ENCODE results near the gene SLAIN1.
"Not testable (repeated sequence)": the region's sequence is repeated elsewhere in the genome, so short reads cannot be mapped to it uniquely, and the experiment has no call there.

SLAIN1 gene
- total RNA-seq = 37.4 to 52.2 reads per million in 2 experiments

DNA sequence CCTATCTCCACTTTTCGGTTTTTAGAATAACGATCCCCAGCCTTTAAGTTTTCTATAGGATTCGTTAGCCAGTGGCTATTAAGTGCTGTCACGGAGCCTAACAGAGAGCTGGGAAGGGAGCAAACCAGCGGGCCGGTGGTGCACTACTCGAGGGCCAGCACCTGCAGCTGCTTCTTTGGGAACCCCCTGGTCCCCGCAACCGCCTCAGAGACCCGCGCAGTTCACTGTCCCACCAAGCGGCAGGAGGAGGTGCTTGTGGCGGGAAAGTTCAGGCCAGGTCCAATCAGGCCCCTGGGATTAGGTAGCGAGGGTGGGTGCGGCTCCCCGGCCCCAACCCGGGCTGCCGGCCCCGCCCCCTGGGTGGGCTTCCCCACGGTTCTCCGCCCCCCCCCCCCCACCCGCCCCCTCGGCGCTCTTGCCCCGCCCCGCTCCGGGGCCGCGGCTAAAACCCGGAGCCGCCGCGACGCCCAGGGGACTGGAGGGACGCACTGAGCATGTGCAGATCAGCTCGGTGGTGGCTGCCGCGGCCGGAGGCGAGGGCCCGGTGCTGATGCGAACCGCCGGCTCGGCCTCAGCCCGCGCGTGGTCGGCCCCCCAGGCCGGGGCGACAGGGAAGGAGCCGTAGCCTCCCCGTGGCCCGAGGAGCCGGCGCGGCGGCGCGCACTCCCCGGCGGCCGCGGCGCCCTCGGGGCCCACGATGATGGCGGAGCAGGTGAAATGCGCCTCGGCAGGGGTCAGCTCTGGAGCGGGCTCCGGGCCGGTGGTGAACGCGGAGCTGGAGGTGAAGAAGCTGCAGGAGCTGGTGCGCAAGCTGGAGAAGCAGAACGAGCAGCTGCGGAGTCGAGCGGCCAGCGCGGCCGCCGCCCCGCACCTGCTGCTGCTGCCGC, at the start of gene SLAIN1:
TSS of gene SLAIN1 (plus strand) at position 471 of the 887 bp plus-strand sequence. CDS start at position 698, 227 bp downstream.
- peak; percentile 80 for DNase-seq (ENCODE audit: low read depth)

DNA sequence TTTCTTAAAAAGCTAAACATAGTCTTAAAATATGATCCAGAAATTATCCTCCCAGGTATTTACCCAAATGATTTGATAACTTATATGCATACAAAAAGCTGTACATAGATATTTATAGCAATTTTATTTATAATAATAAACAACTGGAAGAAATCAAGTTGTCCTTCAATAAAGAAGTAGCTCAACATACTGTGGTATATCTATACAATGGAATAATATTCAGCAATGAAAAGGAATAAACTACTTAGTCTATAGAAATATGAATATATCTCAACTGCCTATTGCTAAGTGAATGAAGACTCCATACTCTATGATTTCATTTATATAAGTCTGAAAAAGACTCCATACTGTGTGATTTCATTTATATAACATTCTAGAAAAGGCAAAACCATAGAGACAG, 47.1 kb upstream of the SLAIN1 start:
- no peak for DNase-seq (ENCODE audit: low read depth)

GRCh38 chr13:77653301-77653700, 44.2 kb upstream of the SLAIN1 start:
- no peak for DNase-seq (ENCODE audit: low read depth)

- not testable (repeated sequence) for DNase-seq (ENCODE audit: low read depth)
Observed at GRCh38 chr13:77660016-77660415, 37.5 kb upstream of the SLAIN1 start.

- DNase-seq (ENCODE audit: low read depth) = no peak
Observed at GRCh38 chr13:77660841-77661250, 36.6 kb upstream of the SLAIN1 start.

GRCh38 chr13:77662301-77662700, 35.2 kb upstream of the SLAIN1 start:
- not testable (repeated sequence) for DNase-seq (ENCODE audit: low read depth)

- not testable (repeated sequence) for DNase-seq (ENCODE audit: low read depth)
Observed at GRCh38 chr13:77662831-77663230, 34.7 kb upstream of the SLAIN1 start.

- no peak for DNase-seq (ENCODE audit: low read depth)
Observed at GRCh38 chr13:77674852-77675251, 22.6 kb upstream of the SLAIN1 start.

DNA sequence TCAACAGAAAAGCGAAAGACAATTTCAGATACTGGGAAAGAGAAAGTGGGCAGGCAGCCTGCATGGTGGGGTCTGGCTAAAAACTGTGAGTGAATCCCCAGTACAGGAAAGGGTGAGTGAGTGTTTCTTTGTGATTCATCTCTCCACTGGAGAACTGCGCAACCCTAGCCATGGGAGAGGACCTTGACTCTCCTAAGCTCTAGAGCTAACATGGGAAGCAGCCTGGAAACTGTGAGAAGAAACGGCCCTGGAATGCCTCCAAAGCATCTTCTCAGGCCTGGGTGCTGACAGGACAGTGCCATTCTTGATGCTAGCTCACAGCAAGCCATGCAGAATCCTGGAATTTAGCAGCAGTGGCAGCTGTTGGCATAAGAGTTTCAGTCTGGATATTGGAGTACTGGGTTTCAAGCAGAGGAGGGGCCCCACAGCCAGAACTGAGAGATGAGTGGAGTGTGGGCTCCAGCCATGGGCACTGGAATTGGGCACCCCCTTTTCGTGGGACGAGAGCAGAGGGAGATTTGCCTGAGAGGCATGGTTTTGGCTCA, 18.7 kb upstream of the SLAIN1 start:
- DNase-seq (ENCODE audit: low read depth) = no peak

DNA sequence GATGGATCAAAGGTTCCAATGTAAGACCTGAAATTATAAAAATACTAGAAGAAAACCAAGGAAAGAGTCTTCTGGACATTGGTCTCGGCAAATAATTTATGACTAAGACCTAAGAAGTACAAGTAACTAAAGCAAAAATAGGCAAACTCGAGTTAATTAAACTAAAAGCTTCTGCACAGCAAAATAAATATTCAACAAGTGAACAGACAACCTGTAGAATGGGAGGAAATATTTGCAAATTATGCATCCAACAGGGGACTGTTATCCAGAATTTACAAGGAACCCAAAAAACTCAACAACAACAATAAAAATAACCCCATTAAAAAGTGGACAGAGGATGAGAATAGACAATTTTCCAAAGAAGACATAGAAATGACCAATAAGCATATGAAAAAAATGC, 9.7 kb upstream of the SLAIN1 start:
- DNase-seq (ENCODE audit: low read depth) = no peak

DNA sequence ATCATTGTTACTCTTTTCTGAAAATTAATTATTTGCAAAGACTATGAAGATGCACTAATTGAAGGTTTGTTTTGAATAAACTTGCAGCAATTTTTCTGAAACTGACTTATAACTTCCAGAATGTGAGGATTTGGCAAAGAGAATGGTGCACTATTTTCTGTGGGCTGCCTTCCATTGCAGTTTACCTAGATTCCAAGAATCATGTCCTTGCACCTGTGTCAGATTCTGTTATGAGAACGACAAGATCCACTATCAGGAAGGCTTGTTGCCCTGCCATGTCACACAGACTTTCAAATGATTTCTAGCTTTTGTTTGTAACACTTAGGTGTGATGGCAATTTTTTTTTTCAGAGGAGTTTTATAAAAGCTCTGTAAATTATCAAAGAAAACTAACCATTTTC, 5.6 kb upstream of the SLAIN1 start:
- DNase-seq (ENCODE audit: low read depth) = no peak

GRCh38 chr13:77692746-77693448, 4.6 kb upstream of the SLAIN1 start:
- DNase-seq (ENCODE audit: low read depth) = no peak

- no peak for DNase-seq (ENCODE audit: low read depth)
Observed at GRCh38 chr13:77693449-77693940, 4.0 kb upstream of the SLAIN1 start.

DNA sequence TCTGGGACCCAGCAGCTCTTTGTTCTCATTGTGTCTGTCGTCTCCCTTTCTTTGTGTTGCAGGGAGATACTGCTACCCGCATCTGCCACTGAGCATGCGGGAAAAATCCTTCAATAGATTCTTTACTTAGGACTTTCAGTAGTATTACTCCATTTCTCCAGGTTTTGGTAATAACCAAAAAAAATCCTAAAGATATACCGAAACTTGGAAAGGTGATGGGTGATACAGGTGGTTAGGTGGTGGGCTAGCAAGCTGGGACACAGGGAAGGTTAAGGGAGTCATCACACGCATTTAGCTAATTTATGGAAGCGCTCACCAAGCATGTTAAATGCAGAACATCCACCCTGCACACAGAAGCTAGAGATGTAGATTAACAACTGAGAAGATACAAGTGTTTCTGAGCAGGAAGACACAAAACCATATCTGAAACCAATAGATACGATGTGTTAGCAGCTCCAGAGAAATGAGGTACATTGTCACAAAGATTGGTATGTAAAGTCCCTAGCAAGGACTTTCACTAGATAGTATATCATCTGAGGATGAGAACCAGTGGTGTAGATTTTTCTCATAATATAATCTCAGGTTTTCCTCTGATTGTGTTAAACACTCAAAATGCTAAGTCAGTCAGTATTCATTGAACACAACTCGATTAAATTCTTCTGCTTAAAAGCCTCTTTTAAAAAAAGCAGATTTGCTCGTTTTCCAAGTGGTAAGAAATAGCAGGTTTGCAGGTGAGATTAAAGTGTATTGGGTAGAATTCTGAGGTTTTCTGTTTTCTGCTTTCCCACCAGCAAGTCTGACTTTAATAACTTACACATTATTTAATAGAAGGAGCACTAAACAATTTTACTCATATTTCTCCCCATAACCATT, 1.2 kb upstream of the SLAIN1 start:
- no peak for DNase-seq (ENCODE audit: low read depth)

GRCh38 chr13:77696879-77697216, 639 bp upstream of the SLAIN1 start:
- no peak for DNase-seq (ENCODE audit: low read depth)

GRCh38 chr13:77698201-77699058, 943 bp downstream of the SLAIN1 start:
- DNase-seq (ENCODE audit: low read depth) = peak; percentile 30

- no peak for DNase-seq (ENCODE audit: low read depth)
Observed at GRCh38 chr13:77699059-77699680, 1.7 kb downstream of the SLAIN1 start.

- no peak for DNase-seq (ENCODE audit: low read depth)
Observed at GRCh38 chr13:77701305-77701704, 3.8 kb downstream of the SLAIN1 start.

DNA sequence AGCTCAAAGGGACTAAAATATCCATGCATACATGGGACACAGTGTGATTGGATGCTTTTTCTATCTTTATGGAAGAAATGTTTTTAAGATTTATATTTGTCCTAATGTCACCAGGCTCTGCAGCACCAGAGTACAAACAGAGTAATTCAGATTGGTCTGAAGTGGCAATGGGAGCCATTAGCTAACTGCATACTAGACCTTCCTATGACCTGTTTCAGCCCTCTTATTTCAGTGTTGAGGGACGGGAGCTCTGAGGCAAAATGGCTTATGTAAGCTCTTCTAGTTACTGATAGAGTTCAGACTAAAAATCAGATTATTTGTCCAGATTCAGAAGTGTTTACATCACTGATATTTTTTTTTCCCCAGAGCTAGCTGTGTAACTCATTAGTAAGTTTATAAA, 4.9 kb downstream of the SLAIN1 start:
- no peak for DNase-seq (ENCODE audit: low read depth)

GRCh38 chr13:77703408-77703807, 5.9 kb downstream of the SLAIN1 start:
- no peak for DNase-seq (ENCODE audit: low read depth)

Data from T follicular helper cell (primary cell).